Psoas muscle (tissue), 8 donors: ENCODE data around the gene KRT35. TPM values are rescaled to one million over a fixed set of nuclear protein-coding genes. Genes with fewer than 3 reads are reported as not detected.

Experiments used
- ATAC-seq, 4 donors: fragments of 200-7000 bp; cut with Tn5 transposase; one replicate each; pipeline ENCODE4 v1.9.1; 2020; ENCODE audit warnings: moderate library complexity in 3 of 4, mild to moderate bottlenecking in 2 of 4
- DNase-seq, 2 donors: peaks; one replicate each; pipeline ENCODE4 v3.0.0-alpha.2; 2020
- H3K27ac ChIP-seq: fragments of 200-600 bp; one replicate; pipeline ENCODE4 v1.8.0; 2022
- H3K27me3 ChIP-seq, 3 donors: fragments of 200-600 bp in 1 of 3; one replicate each; pipeline versions ENCODE4 v1.6.1 to v1.8.0; 2013 to 2022; ENCODE audit warnings: low read length in 2 of 3, mild to moderate bottlenecking in 2 of 3, moderate library complexity in 1 of 3; ENCODE audit not compliant: insufficient read depth in 3 of 3
- H3K36me3 ChIP-seq, 2 donors: fragments of 200-600 bp in 1 of 2; one replicate each; pipeline versions ENCODE4 v1.6.1 to v1.8.0; 2013 to 2022; ENCODE audit warnings: low read depth in 1 of 2, mild to moderate bottlenecking in 1 of 2, moderate library complexity in 1 of 2; ENCODE audit not compliant: insufficient read depth in 1 of 2
- H3K4me1 ChIP-seq: fragments of 200-600 bp; one replicate; pipeline ENCODE4 v1.8.0; 2022
- H3K4me3 ChIP-seq: fragments of 200-600 bp; one replicate; pipeline ENCODE4 v1.8.0; 2022; ENCODE audit warnings: mild to moderate bottlenecking
- H3K9me3 ChIP-seq: fragments of 200-600 bp; one replicate; pipeline ENCODE4 v1.8.0; 2022
- WGBS, 3 donors: extraction: QIAGEN DNeasy Blood & Tissue Kit; methylation state at CpG; one replicate each; pipeline versions ENCODE4 v1.1.6 to v1.1.7; 2013; 5-methylcytosine and 5-hydroxymethylcytosine counted together
- intact Hi-C, 2 donors: fragments of 100-400 bp; cut with DNase I; formaldehyde crosslinking; loops; one replicate each; pipeline versions ENCODE4 v1.11.0 to v1.14.2; 2022
- polyA plus RNA-seq, 3 donors: library from polyadenylated mRNA; stranded (reverse); fragments of 200-250 nt; gene quantifications; one replicate each; pipeline ENCODE4 v1.2.3, GENCODE V29; 2013
- total RNA-seq, 4 donors: library from RNA; stranded (reverse); fragmentation: NEBNext Ultra II Directional in 2 of 4; extraction: Animal tissue kit (Norgen Biotek cat#: 25700) in 2 of 4; gene quantifications; one replicate each; pipeline versions ENCODE4 v1.2.1 to v1.2.4, GENCODE V29; 2021 to 2023
- TF ChIP-seq, protein P1 (sequence below): fragments of 200-600 bp; IDR thresholded peaks from one replicate; pipeline ENCODE4 v1.8.0; 2022; ENCODE audit warnings: antibody characterized with exemption
- donor health status: healthy with polysubstance abuse.
- donor health status: DM: no; HTN: no; CAD: no; lungs with moderate emphysema.
- donor health status: Bipolar disorder and iron deficiency.
- donor health status: healthy.
- donor health status: DM: yes; HTN: yes; CAD: no.
- donor health status: DM: no; HTN: no; CAD: no.
- donor health status: DM: no; HTN: no; CAD: no.
- donor health status: DM: yes; HTN: yes; CAD: no.

Gene KRT35
- total and polyA plus RNA-seq, 7 donors: not detected

DNA sequence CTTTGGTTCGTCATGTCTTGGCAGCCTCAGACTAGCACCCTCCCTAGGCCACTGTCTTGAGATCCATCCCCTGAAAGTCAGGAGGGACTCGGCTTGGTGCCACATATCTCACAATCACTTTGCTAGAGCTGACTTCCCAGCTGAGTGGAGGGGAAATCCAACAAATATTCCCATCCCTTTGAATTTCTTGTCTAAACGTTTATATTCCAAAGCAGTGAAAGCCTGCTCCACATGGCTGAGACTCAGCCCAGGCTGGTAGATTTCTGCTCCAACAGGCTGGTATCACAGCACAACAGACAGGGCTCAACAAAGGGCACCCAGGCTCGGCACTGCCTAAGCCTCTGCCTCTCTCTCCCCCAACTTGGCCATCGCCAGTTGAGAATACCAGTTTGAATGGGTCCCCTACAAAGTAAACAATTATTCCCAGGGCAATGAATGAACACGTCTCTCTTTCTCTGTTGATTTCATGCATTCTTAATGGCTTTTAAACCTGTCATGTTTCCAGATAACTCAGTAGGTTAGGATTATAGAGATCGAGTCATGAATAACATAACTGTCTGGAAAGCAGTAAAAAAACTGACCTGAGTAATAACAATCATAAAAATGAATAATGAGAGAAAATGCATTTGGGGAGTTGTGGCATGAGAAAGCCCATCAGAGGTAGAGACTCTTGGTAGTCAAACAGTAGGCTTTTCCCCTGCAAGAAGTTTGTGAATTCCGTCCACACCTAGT lies 23.5 kb upstream of the KRT35 start:
- no peak overlapping the region for H3K4me3 ChIP-seq
- WGBS, 3 donors: 49 to 58% (median 51%) methylated on average over 8 of the region's 8 CpGs
- no peaks in the 10 kb centered on the region for H3K4me1 ChIP-seq
- ATAC-seq (no peak), DNase-seq (no peak)
- no peak overlapping the region for H3K27ac ChIP-seq
- H3K27me3 ChIP-seq: peaks cover 0 to 3% (median under 1%) of the 10 kb centered on the region in 3 donors
- no peaks in the 10 kb centered on the region for H3K36me3 ChIP-seq
- TF ChIP-seq, protein P1, sequence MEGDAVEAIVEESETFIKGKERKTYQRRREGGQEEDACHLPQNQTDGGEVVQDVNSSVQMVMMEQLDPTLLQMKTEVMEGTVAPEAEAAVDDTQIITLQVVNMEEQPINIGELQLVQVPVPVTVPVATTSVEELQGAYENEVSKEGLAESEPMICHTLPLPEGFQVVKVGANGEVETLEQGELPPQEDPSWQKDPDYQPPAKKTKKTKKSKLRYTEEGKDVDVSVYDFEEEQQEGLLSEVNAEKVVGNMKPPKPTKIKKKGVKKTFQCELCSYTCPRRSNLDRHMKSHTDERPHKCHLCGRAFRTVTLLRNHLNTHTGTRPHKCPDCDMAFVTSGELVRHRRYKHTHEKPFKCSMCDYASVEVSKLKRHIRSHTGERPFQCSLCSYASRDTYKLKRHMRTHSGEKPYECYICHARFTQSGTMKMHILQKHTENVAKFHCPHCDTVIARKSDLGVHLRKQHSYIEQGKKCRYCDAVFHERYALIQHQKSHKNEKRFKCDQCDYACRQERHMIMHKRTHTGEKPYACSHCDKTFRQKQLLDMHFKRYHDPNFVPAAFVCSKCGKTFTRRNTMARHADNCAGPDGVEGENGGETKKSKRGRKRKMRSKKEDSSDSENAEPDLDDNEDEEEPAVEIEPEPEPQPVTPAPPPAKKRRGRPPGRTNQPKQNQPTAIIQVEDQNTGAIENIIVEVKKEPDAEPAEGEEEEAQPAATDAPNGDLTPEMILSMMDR: no peak
- intact Hi-C loops: no loop called here
- H3K9me3 ChIP-seq: no peaks in the 10 kb centered on the region

DNA sequence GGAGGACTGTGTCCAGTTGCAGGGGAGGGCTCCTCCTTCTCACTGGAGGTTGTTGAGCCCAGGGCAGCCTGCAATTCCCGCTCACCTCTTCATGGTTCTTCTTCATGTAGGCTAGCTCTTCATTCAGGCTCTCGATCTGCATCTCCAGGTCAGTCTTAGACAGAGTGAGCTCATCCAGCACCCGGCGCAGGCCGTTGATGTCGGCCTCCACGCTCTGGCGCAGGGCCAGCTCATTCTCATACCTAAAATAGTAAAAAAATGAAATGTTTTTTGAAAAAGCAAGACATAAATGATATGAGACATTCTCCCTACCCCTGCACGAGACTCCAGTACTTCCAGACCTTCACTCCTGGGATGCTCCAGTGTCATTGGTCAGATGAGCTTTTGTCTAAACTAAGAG lies 22.3 kb upstream of the KRT35 start:
- WGBS, 3 donors: 78 to 80% (median 79%) methylated on average over 9 of the region's 9 CpGs
- intact Hi-C loops: no loop called here
- no peak overlapping the region for H3K4me3 ChIP-seq
- TF ChIP-seq, protein P1: no peak
- H3K4me1 ChIP-seq: no peaks in the 10 kb centered on the region
- no peaks in the 10 kb centered on the region for H3K36me3 ChIP-seq
- no peaks in the 10 kb centered on the region for H3K9me3 ChIP-seq
- no peak overlapping the region for H3K27ac ChIP-seq
- DNase-seq: no peak
- no peak for ATAC-seq
- peaks cover 0 to 3% (median 3%) of the 10 kb centered on the region in 3 donors for H3K27me3 ChIP-seq

DNA sequence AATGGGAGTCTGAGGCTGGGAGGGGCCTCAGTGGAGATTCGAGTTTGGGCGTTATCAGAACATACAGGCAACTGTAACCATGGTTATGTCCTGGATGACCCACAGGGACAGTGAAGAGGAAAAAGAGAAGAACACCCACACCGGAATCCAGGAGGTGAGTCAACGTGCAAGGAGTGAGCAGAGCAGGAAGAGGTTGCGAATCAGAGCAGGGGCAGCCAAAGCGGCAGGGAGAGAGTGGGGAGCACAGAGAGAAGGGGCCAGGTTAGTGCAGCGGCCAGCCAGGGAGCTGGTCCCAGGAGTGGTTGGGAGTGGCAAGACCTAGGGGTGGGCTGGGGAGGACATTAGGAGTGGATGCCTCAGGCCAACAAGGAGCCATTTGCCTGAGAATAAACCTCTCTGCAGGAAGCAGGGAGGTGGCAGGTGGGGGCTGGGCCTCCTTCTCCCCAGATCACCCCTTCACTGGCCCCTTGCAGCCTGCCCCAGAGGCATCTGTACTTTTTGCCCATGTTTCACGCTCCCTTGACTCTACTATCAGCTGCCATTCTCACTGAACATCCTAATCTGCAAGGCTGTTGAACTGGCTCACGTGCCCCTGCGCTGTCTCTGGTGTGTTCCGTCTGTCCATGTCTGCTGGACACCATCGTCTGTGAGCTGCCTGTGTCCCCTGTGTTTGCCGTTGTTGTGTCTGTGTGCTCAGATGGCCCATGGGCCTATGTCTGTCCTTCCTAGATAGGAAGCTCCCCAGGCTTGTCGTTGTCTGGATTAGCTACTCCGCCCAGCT lies 19.4 kb upstream of the KRT35 start:
- intact Hi-C loops: no loop called here
- Histone ChIP-seq H3K36me3 (no peaks in the 10 kb centered on the region), H3K27me3 (peaks cover 0 to 3% (median 3%) of the 10 kb centered on the region in 3 donors), H3K27ac (no peak overlapping the region), H3K4me3 (no peak overlapping the region), H3K9me3 (no peaks in the 10 kb centered on the region), H3K4me1 (no peaks in the 10 kb centered on the region)
- ATAC-seq (no peak), DNase-seq (no peak)
- 68 to 75% (median 69%) methylated on average over 15 of the region's 15 CpGs for WGBS, 3 donors
- TF ChIP-seq, protein P1: no peak

DNA sequence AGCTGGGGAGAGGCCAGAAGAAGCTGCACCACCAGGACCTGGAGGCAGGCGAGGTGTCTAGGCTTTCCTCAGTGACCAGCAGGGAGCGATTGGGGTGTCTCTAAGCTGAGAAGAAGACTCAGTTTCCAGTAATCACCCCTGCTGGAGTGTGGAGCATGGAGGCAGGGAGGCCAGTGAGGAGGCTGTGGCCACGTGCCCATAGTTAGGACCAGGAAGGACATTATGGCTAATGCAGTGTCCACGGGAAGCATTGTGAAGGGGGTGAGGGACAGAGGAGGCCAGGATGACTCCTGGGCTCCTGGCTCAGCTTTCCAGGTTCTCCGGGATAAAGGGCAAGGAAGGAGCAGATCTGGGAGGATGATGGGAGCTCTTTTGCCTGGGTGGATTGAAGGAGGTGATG lies 18.8 kb upstream of the KRT35 start:
- WGBS, 3 donors: 74 to 77% (median 75%) methylated on average over 5 of the region's 5 CpGs
- DNase-seq (no peak), ATAC-seq (no peak)
- Histone ChIP-seq H3K36me3 (no peaks in the 10 kb centered on the region), H3K4me3 (no peak overlapping the region), H3K27me3 (peaks cover 0 to 3% (median 3%) of the 10 kb centered on the region in 3 donors), H3K9me3 (no peaks in the 10 kb centered on the region), H3K4me1 (no peaks in the 10 kb centered on the region), H3K27ac (no peak overlapping the region)
- intact Hi-C loops: no loop called here
- TF ChIP-seq, protein P1: no peak
